Testis (tissue), 3 donors: ENCODE results near the gene FOXL2. TPM values are rescaled to one million over a fixed set of nuclear protein-coding genes. Genes with fewer than 3 reads are reported as not detected.
"Not testable (repeated sequence)": the region's sequence is repeated elsewhere in the genome, so short reads cannot be mapped to it uniquely, and the experiment has no call there.

Experiments
- DNase-seq: peaks from one replicate; pipeline ENCODE4 v3.0.0-alpha.2; 2019
- H3K27ac ChIP-seq, 2 donors: fragments of 200-600 bp; sonication (generic); one replicate each; pipeline ENCODE4 v1.5.1; 2019
- H3K27me3 ChIP-seq: fragments of 200-600 bp; sonication (generic); one replicate; pipeline ENCODE4 v1.5.1; 2019
- H3K36me3 ChIP-seq: fragments of 200-600 bp; sonication (generic); one replicate; pipeline ENCODE4 v1.5.1; 2017; ENCODE audit warnings: low read depth; ENCODE audit errors: missing control alignments
- H3K4me1 ChIP-seq: fragments of 200-600 bp; sonication (generic); one replicate; pipeline ENCODE4 v1.5.1; 2019
- H3K4me3 ChIP-seq, 2 donors: fragments of 200-600 bp; sonication (generic); one replicate each; pipeline ENCODE4 v1.5.1; 2017 to 2019
- H3K9me3 ChIP-seq: fragments of 200-600 bp; sonication (generic); one replicate; pipeline ENCODE4 v1.5.1; 2017
- CTCF ChIP-seq, 3 experiments: fragments of 450-650 bp in 2 of 3; fragments of 200-600 bp in 1 of 3; sonication (generic) in 1 of 3; IDR thresholded peaks; one replicate each; pipeline ENCODE4 v1.5.1; 2016 to 2019; ENCODE audit warnings: antibody characterized with exemption in 3 of 3, mild to moderate bottlenecking in 2 of 3, moderate library complexity in 1 of 3
- POLR2A ChIP-seq: fragments of 450-650 bp; IDR thresholded peaks from one replicate; pipeline ENCODE4 v1.6.1; 2017; ENCODE audit warnings: antibody characterized with exemption, mild to moderate bottlenecking, moderate library complexity
- WGBS, 2 donors: methylation state at CpG; one replicate each; pipeline ENCODE4 v1.1.5; 2018; 5-methylcytosine and 5-hydroxymethylcytosine counted together
- intact Hi-C: fragments of 100-400 bp; cut with DNase I; formaldehyde crosslinking; loops from one replicate; pipeline ENCODE4 v1.15.1; 2023; ENCODE audit warnings: low total_unique reads
- polyA plus RNA-seq: library from polyadenylated mRNA; stranded (reverse); fragments of 350-450 nt; fragmentation: Illumina TruSeq; extraction: RNeasy Lipid Tissue Mini Kit (QIAGEN cat#74804); gene quantifications from one replicate; pipeline ENCODE4 v1.2.3, GENCODE V29; 2014; ENCODE audit warnings: low read depth, low replicate concordance; ENCODE audit not compliant: insufficient read depth
- total RNA-seq, 2 donors: library from RNA; depleted of rRNA; stranded (reverse); fragments of >200 nt; gene quantifications; one replicate each; pipeline ENCODE4 v1.2.3, GENCODE V29; 2016

Gene FOXL2
- total and polyA plus RNA-seq, 3 donors from 2014 or later: 1.3 to 2.6 (median 1.9) TPM

GRCh38 chr3:138935505-138935862 lies 11.5 kb downstream of the FOXL2 start:
- H3K4me1 ChIP-seq: peaks cover 6% of the 10 kb centered on the region

GRCh38 chr3:138933981-138934691 lies 12.8 kb downstream of the FOXL2 start:
- Histone ChIP-seq H3K4me1 (peaks cover 6% of the 10 kb centered on the region), H3K4me3 (no peak overlapping the region), H3K27ac (no peak overlapping the region), H3K27me3 (no peaks in the 10 kb centered on the region), H3K36me3 (no peaks in the 10 kb centered on the region), H3K9me3 (no peaks in the 10 kb centered on the region)
- TF ChIP-seq POLR2A (no peak), CTCF (IDR thresholded peaks at IDR 0.05) (no peak)
- DNase-seq: no peak
- 65 to 84% methylated on average over 3 of the region's 3 CpGs for whole genome bisulfite sequencing, 2 donors
- intact Hi-C loops: no loop called here

More at GRCh38 chr3:138935505-138935862, 11.5 kb downstream of the FOXL2 start:
- WGBS, 2 donors: 46 to 55% methylated on average over 7 of the region's 7 CpGs
- no peaks in the 10 kb centered on the region for H3K9me3 ChIP-seq
- H3K27ac ChIP-seq: no peak overlapping the region
- no peaks in the 10 kb centered on the region for H3K36me3 ChIP-seq
- peak overlapping the region; percentile 20 to 55 for H3K4me3 ChIP-seq
- intact Hi-C loops: no loop called here
- TF ChIP-seq CTCF (IDR thresholded peaks at IDR 0.05) (no peak), POLR2A (no peak)
- peaks cover 6% of the 10 kb centered on the region for H3K27me3 ChIP-seq
- DNase-seq: no peak

GRCh38 chr3:138933068-138933668 lies 13.8 kb downstream of the FOXL2 start:
- H3K36me3 ChIP-seq: no peaks in the 10 kb centered on the region
- H3K4me3 ChIP-seq: no peak overlapping the region
- no peak for DNase-seq
- intact Hi-C loops: no loop called here
- no peaks in the 10 kb centered on the region for H3K9me3 ChIP-seq
- no peaks in the 10 kb centered on the region for H3K27me3 ChIP-seq
- peaks cover 6% of the 10 kb centered on the region for H3K4me1 ChIP-seq
- TF ChIP-seq CTCF (IDR thresholded peaks at IDR 0.05) (no peak), POLR2A (no peak)
- no peak overlapping the region for H3K27ac ChIP-seq
- 81 to 87% methylated on average over 4 of the region's 4 CpGs for WGBS, 2 donors

- Histone ChIP-seq H3K4me1 (no peaks in the 10 kb centered on the region), H3K27me3 (no peaks in the 10 kb centered on the region), H3K27ac (no peak overlapping the region), H3K36me3 (no peaks in the 10 kb centered on the region), H3K4me3 (peak overlapping the region in 1 of 2 donors; percentile 31), H3K9me3 (no peaks in the 10 kb centered on the region)
- intact Hi-C loops: no loop called here
- no peak for TF ChIP-seq POLR2A
- 70 to 80% methylated on average over 24 to 42 of the region's 42 CpGs for WGBS, 2 donors
- DNase-seq: no peak
Measured at GRCh38 chr3:138928727-138929372, 18.1 kb downstream of the FOXL2 start.

- Histone ChIP-seq H3K9me3 (no peaks in the 10 kb centered on the region), H3K4me1 (no peaks in the 10 kb centered on the region), H3K36me3 (no peaks in the 10 kb centered on the region), H3K4me3 (no peak overlapping the region), H3K27me3 (no peaks in the 10 kb centered on the region), H3K27ac (no peak overlapping the region)
- intact Hi-C loops: no loop called here
- DNase-seq: peak; percentile 92
- TF ChIP-seq CTCF (IDR thresholded peaks at IDR 0.05): peak; percentile 64 to 89 (median 69)
- no peak for TF ChIP-seq POLR2A
- 32 to 40% methylated on average over 6 of the region's 6 CpGs for WGBS, 2 donors
Measured at GRCh38 chr3:138923531-138923994, 23.4 kb downstream of the FOXL2 start.

GRCh38 chr3:138922400-138922799 lies 24.5 kb downstream of the FOXL2 start:
- H3K4me1 ChIP-seq, H3K36me3 ChIP-seq, H3K27ac ChIP-seq, H3K27me3 ChIP-seq, H3K4me3 ChIP-seq, H3K9me3 ChIP-seq, DNase-seq, intact Hi-C loops: not testable (repeated sequence)
- WGBS, 2 donors: 95 to 97% methylated on average over 6 of the region's 6 CpGs
